K562 (cell line): Measurements from ENCODE around the gene RDH16. TPM values are rescaled to one million over a fixed set of nuclear protein-coding genes. Genes with fewer than 3 reads are reported as not detected.

ENCODE experiments used
- CCNT2 ChIP-seq: IDR thresholded peaks from 2 replicates; pipeline ENCODE4 v1.6.1; 2011; ENCODE audit warnings: borderline replicate concordance, low read depth, mild to moderate bottlenecking, moderate library complexity, mixed read lengths, low read length; ENCODE audit not compliant: insufficient read length; ENCODE audit errors: extremely low read depth
- CUX1 ChIP-seq: fragments of 200-800 bp; sonication (Bioruptor generic); IDR thresholded peaks from 2 replicates; pipeline ENCODE4 v1.6.1; 2016; ENCODE audit warnings: missing genetic modification characterization, missing compliant biosample characterization
- ELF2 ChIP-seq: fragments of 250-450 bp; sonication (Bioruptor Pico); IDR thresholded peaks from 2 replicates; pipeline ENCODE4 v1.5.0; 2021; ENCODE audit warnings: mild to moderate bottlenecking
- HDAC6 ChIP-seq: IDR thresholded peaks from 2 replicates; pipeline ENCODE4 v1.6.1; 2012; ENCODE audit warnings: low read depth, mild to moderate bottlenecking, control low read depth, inconsistent platforms, low read length, moderate library complexity
- HMGN3 ChIP-seq: IDR thresholded peaks from 2 replicates; pipeline ENCODE4 v1.6.1; 2011; ENCODE audit warnings: borderline replicate concordance, low read depth, mild to moderate bottlenecking, mixed read lengths, low read length; ENCODE audit not compliant: insufficient read length; ENCODE audit errors: extremely low read depth
- JUNB ChIP-seq: fragments of 450-650 bp; formaldehyde crosslinking; conservative IDR thresholded peaks from 2 replicates; pipeline ENCODE4 v1.4.0; 2020; ENCODE audit warnings: mild to moderate bottlenecking
- MEF2A ChIP-seq: IDR thresholded peaks from 2 replicates; pipeline ENCODE4 v1.6.1; 2011; ENCODE audit warnings: low read depth, mild to moderate bottlenecking, low read length, moderate library complexity; ENCODE audit not compliant: control insufficient read depth
- MTF1 ChIP-seq: fragments of 250-450 bp; sonication (Bioruptor Pico); IDR thresholded peaks from 2 replicates; pipeline ENCODE4 v1.9.0; 2021; ENCODE audit warnings: moderate library complexity, mild to moderate bottlenecking, inconsistent platforms, borderline replicate concordance
- NUFIP1 ChIP-seq: fragments of 450-650 bp; IDR thresholded peaks from 2 replicates; pipeline ENCODE4 v1.6.1; 2018; ENCODE audit not compliant: partially characterized antibody
- PHTF2 ChIP-seq: fragments of 250-450 bp; sonication (Bioruptor Pico); IDR thresholded peaks from 2 replicates; pipeline ENCODE4 v1.5.0; 2021; ENCODE audit warnings: mild to moderate bottlenecking
- SAFB2 ChIP-seq: fragments of 200-400 bp; formaldehyde crosslinking; IDR thresholded peaks from 2 replicates; pipeline ENCODE4 v1.6.1; 2018; ENCODE audit warnings: borderline replicate concordance, low read length, low read depth, moderate library complexity; ENCODE audit not compliant: severe bottlenecking
- SMC3 ChIP-seq: conservative IDR thresholded peaks from 2 replicates; pipeline ENCODE4 v1.6.1; 2011; ENCODE audit warnings: low read depth, low read length, improper control_type of control experiment; ENCODE audit not compliant: insufficient read depth
- USF2 ChIP-seq: sonication (generic); formaldehyde crosslinking; IDR thresholded peaks from 2 replicates; pipeline ENCODE4 v1.5.0; 2020; ENCODE audit warnings: missing genetic modification reagents
- ZNF589 ChIP-seq: fragments of 200-800 bp; sonication (Bioruptor generic); IDR thresholded peaks from 2 replicates; pipeline ENCODE4 v1.6.1; 2016; ENCODE audit warnings: low read depth, missing genetic modification characterization, missing compliant biosample characterization
- ZNF639 ChIP-seq, 2 experiments: fragments of 200-800 bp in 1 of 2; sonication (Bioruptor generic) in 1 of 2; sonication (generic) in 1 of 2; formaldehyde crosslinking in 1 of 2; IDR thresholded peaks in 1 of 2; conservative IDR thresholded peaks in 1 of 2; 2 replicates each; pipeline versions ENCODE4 v1.5.0 to v1.6.1; 2016 to 2020; ENCODE audit warnings: missing compliant biosample characterization in 1 of 2, missing genetic modification characterization in 1 of 2, missing genetic modification reagents in 1 of 2
- ZNF644 ChIP-seq: fragments of 200-800 bp; sonication (Bioruptor generic); IDR thresholded peaks from 2 replicates; pipeline ENCODE4 v1.6.1; 2016; ENCODE audit warnings: low read depth, missing genetic modification characterization, missing compliant biosample characterization
- ZNF764 ChIP-seq: fragments of 250-450 bp; sonication (Bioruptor Pico); IDR thresholded peaks from 2 replicates; pipeline ENCODE4 v1.4.0; 2020; ENCODE audit warnings: low read depth, mild to moderate bottlenecking, moderate library complexity
- polyA plus RNA-seq, 8 experiments: library from polyadenylated mRNA; depleted of rRNA in 4 of 8; stranded (reverse) in 5 of 8; unstranded in 3 of 8; fragments of >200 nt; fragmentation: Nextera tagmentation in 2 of 8; fragmentation: Illumina TruSeq in 1 of 8; extraction: Ambion mirVana in 2 of 8; extraction: Trizol in 1 of 8; gene quantifications; 2 replicates each; pipeline versions ENCODE4 v1.2.1 to v1.2.3, GENCODE V29; 2011 to 2014; ENCODE audit warnings: inconsistent platforms in 1 of 8, missing spikeins in 1 of 8
- total RNA-seq, 7 experiments: library from RNA; depleted of rRNA in 6 of 7; stranded (reverse); fragments of >200 nt in 6 of 7; fragmentation: Illumina TruSeq in 2 of 7; extraction: Trizol in 2 of 7; gene quantifications; 2 replicates each; pipeline versions ENCODE4 v1.2.1 to v1.2.3, GENCODE V29; 2011 to 2021; ENCODE audit warnings: low replicate concordance in 1 of 7

Gene RDH16
- total and polyA plus RNA-seq, 9 of the 15 experiments (the other 6 are each of a cell fraction or from before 2014, with no cell fraction given), result 0.11 to 0.52 (median 0.22) TPM; not detected in 1

- no peak for TF ChIP-seq ELF2 (CRISPR knock-in tag)
- TF ChIP-seq ZNF589 (CRISPR knock-in tag), result no peak
- TF ChIP-seq SAFB2, result no peak
- TF ChIP-seq PHTF2, result no peak
- no peak for TF ChIP-seq CUX1 (CRISPR knock-in tag)
- no peak for TF ChIP-seq JUNB (CRISPR knock-in tag)
- no peak for TF ChIP-seq USF2 (CRISPR knock-in tag)
- TF ChIP-seq SMC3, result peak; percentile 97
- no peak for TF ChIP-seq ZNF764 (CRISPR knock-in tag)
- no peak for TF ChIP-seq ZNF639 (CRISPR knock-in tag; conservative IDR thresholded peaks at IDR 0.05 in 1 of 2, IDR thresholded peaks at IDR 0.05 in 1 of 2)
- TF ChIP-seq ZNF644 (tag), result no peak; the same call in 1 of the 2 replicates
- TF ChIP-seq NUFIP1, result no peak
- no peak for TF ChIP-seq MEF2A
- no peak for TF ChIP-seq HDAC6
- no peak for TF ChIP-seq HMGN3
- no peak for TF ChIP-seq MTF1 (CRISPR knock-in tag)
- no peak for TF ChIP-seq CCNT2
Observed at GRCh38 chr12:56987551-56988053, 30.2 kb upstream of the RDH16 start (continued).
